HEK293 (cell line): ENCODE measurements around the gene EGFR.

Experiments used
- CTCF ChIA-PET: fragments of 350-600 bp; formaldehyde crosslinking; extraction: SDS; loops from one replicate; lab custom pipeline; 2021; ENCODE audit warnings: antibody characterized with exemption; lab: Yijun Ruan, JAX
- POLR2A ChIA-PET: fragments of 300-600 bp; formaldehyde crosslinking; extraction: SDS; loops from one replicate; lab custom pipeline; 2020; ENCODE audit warnings: antibody characterized with exemption, inconsistent platforms; lab: Yijun Ruan, JAX
- H3K27ac ChIP-seq: fragments of 200-500 bp; sonication (Bioruptor generic); 2 replicates; pipeline ENCODE4 v1.5.1; 2014; ENCODE audit warnings: low read depth, low read length, control low read depth, inconsistent platforms; ENCODE audit errors: extremely low read depth
- H3K36me3 ChIP-seq, 2 experiments: fragments of 200-500 bp in 1 of 2; sonication (Bioruptor generic) in 1 of 2; 1 replicate in 1 of 2; 2 replicates in 1 of 2; pipeline ENCODE4 v1.5.1; 2014 to 2017; ENCODE audit warnings: inconsistent platforms in 2 of 2, low read length in 2 of 2; ENCODE audit not compliant: control insufficient read depth in 2 of 2, insufficient read depth in 1 of 2
- H3K4me1 ChIP-seq: fragments of 200-500 bp; sonication (Bioruptor generic); 2 replicates; pipeline ENCODE4 v1.5.1; 2014; ENCODE audit warnings: mild to moderate bottlenecking, low read length, inconsistent platforms; ENCODE audit not compliant: control insufficient read depth, insufficient read depth
- H3K4me3 ChIP-seq: 2 replicates; pipeline ENCODE4 v1.5.1; 2011; ENCODE audit warnings: low read depth, mild to moderate bottlenecking, control low read depth, low read length, moderate library complexity
- H3K9me3 ChIP-seq: fragments of 200-500 bp; sonication (Bioruptor generic); 2 replicates; pipeline ENCODE4 v1.5.1; 2014; ENCODE audit warnings: low read depth, low read length, inconsistent platforms; ENCODE audit not compliant: control insufficient read depth, insufficient read depth
- FEZF1 ChIP-seq: fragments of 450-650 bp; formaldehyde crosslinking; IDR thresholded peaks from 2 replicates; pipeline ENCODE4 v1.5.1; 2016; ENCODE audit warnings: missing biosample characterization, missing genetic modification characterization
- ZBTB48 ChIP-seq: fragments of 450-650 bp; formaldehyde crosslinking; IDR thresholded peaks from 2 replicates; pipeline ENCODE4 v1.5.1; 2016; ENCODE audit warnings: missing biosample characterization, missing genetic modification characterization
- ZBTB7A ChIP-seq: fragments of 450-650 bp; formaldehyde crosslinking; IDR thresholded peaks from 2 replicates; pipeline ENCODE4 v1.5.1; 2016; ENCODE audit warnings: low read depth, missing biosample characterization, missing genetic modification characterization
- ZFP37 ChIP-seq: fragments of 450-650 bp; formaldehyde crosslinking; IDR thresholded peaks from 2 replicates; pipeline ENCODE4 v1.5.1; 2016; ENCODE audit warnings: missing biosample characterization, missing genetic modification characterization
- ZIC2 ChIP-seq: fragments of 450-650 bp; formaldehyde crosslinking; IDR thresholded peaks from 2 replicates; pipeline ENCODE4 v1.5.1; 2016; ENCODE audit warnings: missing biosample characterization, missing genetic modification characterization
- ZNF133 ChIP-seq: fragments of 450-650 bp; formaldehyde crosslinking; IDR thresholded peaks from 2 replicates; pipeline ENCODE4 v1.5.1; 2016; ENCODE audit warnings: missing biosample characterization, missing genetic modification characterization
- ZNF169 ChIP-seq: fragments of 450-650 bp; formaldehyde crosslinking; IDR thresholded peaks from 2 replicates; pipeline ENCODE4 v1.5.1; 2016; ENCODE audit warnings: missing biosample characterization, missing genetic modification characterization
- ZNF2 ChIP-seq: fragments of 450-650 bp; formaldehyde crosslinking; IDR thresholded peaks from 2 replicates; pipeline ENCODE4 v1.5.1; 2016; ENCODE audit warnings: missing biosample characterization, missing genetic modification characterization
- ZNF23 ChIP-seq: fragments of 450-650 bp; formaldehyde crosslinking; IDR thresholded peaks from 2 replicates; pipeline ENCODE4 v1.5.1; 2016; ENCODE audit warnings: missing biosample characterization, missing genetic modification characterization, borderline replicate concordance
- ZNF239 ChIP-seq: fragments of 450-650 bp; formaldehyde crosslinking; IDR thresholded peaks from 2 replicates; pipeline ENCODE4 v1.5.1; 2016; ENCODE audit warnings: missing biosample characterization, missing genetic modification characterization
- ZNF274 ChIP-seq, 2 experiments: fragments of 200-500 bp in 1 of 2; fragments of 450-650 bp in 1 of 2; sonication (Bioruptor generic) in 1 of 2; formaldehyde crosslinking in 1 of 2; IDR thresholded peaks; 2 replicates each; pipeline versions ENCODE4 v1.5.1 to v1.6.1; 2014 to 2016; ENCODE audit warnings: borderline replicate concordance in 1 of 2, inconsistent platforms in 1 of 2, low read length in 1 of 2, missing biosample characterization in 1 of 2, missing genetic modification characterization in 1 of 2
- ZNF426 ChIP-seq: fragments of 450-650 bp; formaldehyde crosslinking; IDR thresholded peaks from 2 replicates; pipeline ENCODE4 v1.5.1; 2017; ENCODE audit warnings: missing biosample characterization, missing genetic modification characterization, mild to moderate bottlenecking, inconsistent platforms, moderate library complexity
- ZNF585B ChIP-seq: fragments of 450-650 bp; formaldehyde crosslinking; IDR thresholded peaks from 2 replicates; pipeline ENCODE4 v1.5.1; 2016; ENCODE audit warnings: missing biosample characterization, missing genetic modification characterization
- ZNF610 ChIP-seq: fragments of 450-650 bp; formaldehyde crosslinking; IDR thresholded peaks from 2 replicates; pipeline ENCODE4 v1.5.1; 2016; ENCODE audit warnings: missing biosample characterization, missing genetic modification characterization, borderline replicate concordance
- ZNF621 ChIP-seq: fragments of 450-650 bp; formaldehyde crosslinking; IDR thresholded peaks from 2 replicates; pipeline ENCODE4 v1.5.1; 2017; ENCODE audit warnings: missing biosample characterization, missing genetic modification characterization
- TF ChIP-seq, protein P1 (sequence below): fragments of 450-650 bp; IDR thresholded peaks from 2 replicates; pipeline ENCODE4 v1.5.1; 2018; ENCODE audit warnings: missing biosample characterization, mild to moderate bottlenecking, missing genetic modification characterization
- TF ChIP-seq, protein P2 (sequence below): fragments of 450-650 bp; formaldehyde crosslinking; IDR thresholded peaks from 2 replicates; pipeline ENCODE4 v1.5.1; 2016; ENCODE audit warnings: missing biosample characterization, missing genetic modification characterization
- TF ChIP-seq, protein P3 (sequence below): fragments of 450-650 bp; formaldehyde crosslinking; IDR thresholded peaks from 2 replicates; pipeline ENCODE4 v1.5.1; 2017; ENCODE audit warnings: missing biosample characterization, missing genetic modification characterization
- TF ChIP-seq, protein P4 (sequence below): fragments of 450-650 bp; formaldehyde crosslinking; IDR thresholded peaks from 2 replicates; pipeline ENCODE4 v1.5.1; 2016; ENCODE audit warnings: missing biosample characterization, missing genetic modification characterization
- TF ChIP-seq, protein P5 (sequence below): fragments of 450-650 bp; formaldehyde crosslinking; IDR thresholded peaks from 2 replicates; pipeline ENCODE4 v1.5.1; 2016; ENCODE audit warnings: missing biosample characterization, missing genetic modification characterization
- TF ChIP-seq, protein P6 (sequence below): fragments of 450-650 bp; formaldehyde crosslinking; IDR thresholded peaks from 2 replicates; pipeline ENCODE4 v1.5.1; 2016; ENCODE audit warnings: missing biosample characterization, missing genetic modification characterization
- TF ChIP-seq, protein P7 (sequence below): fragments of 450-650 bp; formaldehyde crosslinking; IDR thresholded peaks from 2 replicates; pipeline ENCODE4 v1.5.1; 2016; ENCODE audit warnings: missing biosample characterization, missing genetic modification characterization
- TF ChIP-seq, protein P8 (sequence below): sonication (generic); formaldehyde crosslinking; IDR thresholded peaks from 2 replicates; pipeline ENCODE4 v1.8.1; 2022; ENCODE audit warnings: mild to moderate bottlenecking, moderate library complexity, missing genetic modification reagents

Gene EGFR

DNA sequence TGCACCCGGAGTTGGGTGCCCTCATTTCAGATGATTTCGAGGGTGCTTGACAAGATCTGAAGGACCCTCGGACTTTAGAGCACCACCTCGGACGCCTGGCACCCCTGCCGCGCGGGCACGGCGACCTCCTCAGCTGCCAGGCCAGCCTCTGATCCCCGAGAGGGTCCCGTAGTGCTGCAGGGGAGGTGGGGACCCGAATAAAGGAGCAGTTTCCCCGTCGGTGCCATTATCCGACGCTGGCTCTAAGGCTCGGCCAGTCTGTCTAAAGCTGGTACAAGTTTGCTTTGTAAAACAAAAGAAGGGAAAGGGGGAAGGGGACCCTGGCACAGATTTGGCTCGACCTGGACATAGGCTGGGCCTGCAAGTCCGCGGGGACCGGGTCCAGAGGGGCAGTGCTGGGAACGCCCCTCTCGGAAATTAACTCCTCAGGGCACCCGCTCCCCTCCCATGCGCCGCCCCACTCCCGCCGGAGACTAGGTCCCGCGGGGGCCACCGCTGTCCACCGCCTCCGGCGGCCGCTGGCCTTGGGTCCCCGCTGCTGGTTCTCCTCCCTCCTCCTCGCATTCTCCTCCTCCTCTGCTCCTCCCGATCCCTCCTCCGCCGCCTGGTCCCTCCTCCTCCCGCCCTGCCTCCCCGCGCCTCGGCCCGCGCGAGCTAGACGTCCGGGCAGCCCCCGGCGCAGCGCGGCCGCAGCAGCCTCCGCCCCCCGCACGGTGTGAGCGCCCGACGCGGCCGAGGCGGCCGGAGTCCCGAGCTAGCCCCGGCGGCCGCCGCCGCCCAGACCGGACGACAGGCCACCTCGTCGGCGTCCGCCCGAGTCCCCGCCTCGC is at the start of gene EGFR:
Gene EGFR, plus strand, starts transcription at position 657 of the 830 bp plus-strand sequence. CDS start 261 bp downstream, outside the sequence.
- H3K4me1 ChIP-seq, result peaks cover 3% of the 10 kb centered on the region; the same call in 1 of the 2 replicates
- peak within 1 kb of the TSS; percentile 68 for H3K4me3 ChIP-seq
- no peaks in the 10 kb centered on the region for H3K9me3 ChIP-seq
- ChIA-PET CTCF (interaction anchor here (0.5 to 1.0 kb wide), 2 partner anchors 105 to 237 kb away, joined by 3 read pairs; no protein-coding TSS in a partner anchor), POLR2A (interaction anchor here (1.4 kb wide), 1 partner anchor 47 kb away, joined by 3 read pairs; no protein-coding TSS in a partner anchor)
- H3K27ac ChIP-seq, result peak within 1 kb of the TSS; percentile 53; the same call in 1 of the 2 replicates
- no peaks in the 10 kb centered on the region for H3K36me3 ChIP-seq
- TF ChIP-seq, protein P1, sequence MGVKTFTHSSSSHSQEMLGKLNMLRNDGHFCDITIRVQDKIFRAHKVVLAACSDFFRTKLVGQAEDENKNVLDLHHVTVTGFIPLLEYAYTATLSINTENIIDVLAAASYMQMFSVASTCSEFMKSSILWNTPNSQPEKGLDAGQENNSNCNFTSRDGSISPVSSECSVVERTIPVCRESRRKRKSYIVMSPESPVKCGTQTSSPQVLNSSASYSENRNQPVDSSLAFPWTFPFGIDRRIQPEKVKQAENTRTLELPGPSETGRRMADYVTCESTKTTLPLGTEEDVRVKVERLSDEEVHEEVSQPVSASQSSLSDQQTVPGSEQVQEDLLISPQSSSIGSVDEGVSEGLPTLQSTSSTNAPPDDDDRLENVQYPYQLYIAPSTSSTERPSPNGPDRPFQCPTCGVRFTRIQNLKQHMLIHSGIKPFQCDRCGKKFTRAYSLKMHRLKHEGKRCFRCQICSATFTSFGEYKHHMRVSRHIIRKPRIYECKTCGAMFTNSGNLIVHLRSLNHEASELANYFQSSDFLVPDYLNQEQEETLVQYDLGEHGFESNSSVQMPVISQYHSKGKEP (tag by site-specific recombination), result no peak
- TF ChIP-seq, protein P2, sequence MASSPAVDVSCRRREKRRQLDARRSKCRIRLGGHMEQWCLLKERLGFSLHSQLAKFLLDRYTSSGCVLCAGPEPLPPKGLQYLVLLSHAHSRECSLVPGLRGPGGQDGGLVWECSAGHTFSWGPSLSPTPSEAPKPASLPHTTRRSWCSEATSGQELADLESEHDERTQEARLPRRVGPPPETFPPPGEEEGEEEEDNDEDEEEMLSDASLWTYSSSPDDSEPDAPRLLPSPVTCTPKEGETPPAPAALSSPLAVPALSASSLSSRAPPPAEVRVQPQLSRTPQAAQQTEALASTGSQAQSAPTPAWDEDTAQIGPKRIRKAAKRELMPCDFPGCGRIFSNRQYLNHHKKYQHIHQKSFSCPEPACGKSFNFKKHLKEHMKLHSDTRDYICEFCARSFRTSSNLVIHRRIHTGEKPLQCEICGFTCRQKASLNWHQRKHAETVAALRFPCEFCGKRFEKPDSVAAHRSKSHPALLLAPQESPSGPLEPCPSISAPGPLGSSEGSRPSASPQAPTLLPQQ (tag by site-specific recombination), result no peak
- TF ChIP-seq ZNF169 (tag by site-specific recombination) (no peak), ZNF2 (tag by site-specific recombination) (no peak), ZBTB48 (no peak), ZNF133 (tag by site-specific recombination) (no peak), FEZF1 (tag by site-specific recombination) (no peak), ZBTB7A (tag by site-specific recombination) (no peak), ZNF610 (tag by site-specific recombination) (no peak), ZNF585B (tag by site-specific recombination) (no peak), ZIC2 (tag by site-specific recombination) (peak; percentile 47; the same call in 1 of the 2 replicates), ZNF274 (IDR thresholded peaks at IDR 0.05; ENCODE audit: low read length) (no peak), ZNF274 (tag by site-specific recombination; IDR thresholded peaks at IDR 0.05; ENCODE audit: borderline replicate concordance) (no peak), ZNF426 (no peak), ZNF23 (no peak), ZNF239 (tag by site-specific recombination) (no peak), ZNF621 (tag by site-specific recombination) (no peak), ZFP37 (no peak)
- TF ChIP-seq, protein P3, sequence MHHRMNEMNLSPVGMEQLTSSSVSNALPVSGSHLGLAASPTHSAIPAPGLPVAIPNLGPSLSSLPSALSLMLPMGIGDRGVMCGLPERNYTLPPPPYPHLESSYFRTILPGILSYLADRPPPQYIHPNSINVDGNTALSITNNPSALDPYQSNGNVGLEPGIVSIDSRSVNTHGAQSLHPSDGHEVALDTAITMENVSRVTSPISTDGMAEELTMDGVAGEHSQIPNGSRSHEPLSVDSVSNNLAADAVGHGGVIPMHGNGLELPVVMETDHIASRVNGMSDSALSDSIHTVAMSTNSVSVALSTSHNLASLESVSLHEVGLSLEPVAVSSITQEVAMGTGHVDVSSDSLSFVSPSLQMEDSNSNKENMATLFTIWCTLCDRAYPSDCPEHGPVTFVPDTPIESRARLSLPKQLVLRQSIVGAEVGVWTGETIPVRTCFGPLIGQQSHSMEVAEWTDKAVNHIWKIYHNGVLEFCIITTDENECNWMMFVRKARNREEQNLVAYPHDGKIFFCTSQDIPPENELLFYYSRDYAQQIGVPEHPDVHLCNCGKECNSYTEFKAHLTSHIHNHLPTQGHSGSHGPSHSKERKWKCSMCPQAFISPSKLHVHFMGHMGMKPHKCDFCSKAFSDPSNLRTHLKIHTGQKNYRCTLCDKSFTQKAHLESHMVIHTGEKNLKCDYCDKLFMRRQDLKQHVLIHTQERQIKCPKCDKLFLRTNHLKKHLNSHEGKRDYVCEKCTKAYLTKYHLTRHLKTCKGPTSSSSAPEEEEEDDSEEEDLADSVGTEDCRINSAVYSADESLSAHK (tag by site-specific recombination), result no peak
- TF ChIP-seq, protein P4, sequence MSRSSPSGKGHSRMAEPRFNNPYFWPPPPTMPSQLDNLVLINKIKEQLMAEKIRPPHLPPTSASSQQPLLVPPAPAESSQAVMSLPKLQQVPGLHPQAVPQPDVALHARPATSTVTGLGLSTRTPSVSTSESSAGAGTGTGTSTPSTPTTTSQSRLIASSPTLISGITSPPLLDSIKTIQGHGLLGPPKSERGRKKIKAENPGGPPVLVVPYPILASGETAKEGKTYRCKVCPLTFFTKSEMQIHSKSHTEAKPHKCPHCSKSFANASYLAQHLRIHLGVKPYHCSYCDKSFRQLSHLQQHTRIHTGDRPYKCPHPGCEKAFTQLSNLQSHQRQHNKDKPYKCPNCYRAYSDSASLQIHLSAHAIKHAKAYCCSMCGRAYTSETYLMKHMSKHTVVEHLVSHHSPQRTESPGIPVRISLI (tag by site-specific recombination), result no peak
- TF ChIP-seq, protein P5, sequence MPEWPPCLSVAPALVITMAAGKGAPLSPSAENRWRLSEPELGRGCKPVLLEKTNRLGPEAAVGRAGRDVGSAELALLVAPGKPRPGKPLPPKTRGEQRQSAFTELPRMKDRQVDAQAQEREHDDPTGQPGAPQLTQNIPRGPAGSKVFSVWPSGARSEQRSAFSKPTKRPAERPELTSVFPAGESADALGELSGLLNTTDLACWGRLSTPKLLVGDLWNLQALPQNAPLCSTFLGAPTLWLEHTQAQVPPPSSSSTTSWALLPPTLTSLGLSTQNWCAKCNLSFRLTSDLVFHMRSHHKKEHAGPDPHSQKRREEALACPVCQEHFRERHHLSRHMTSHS (tag by site-specific recombination), result no peak
- TF ChIP-seq, protein P6, sequence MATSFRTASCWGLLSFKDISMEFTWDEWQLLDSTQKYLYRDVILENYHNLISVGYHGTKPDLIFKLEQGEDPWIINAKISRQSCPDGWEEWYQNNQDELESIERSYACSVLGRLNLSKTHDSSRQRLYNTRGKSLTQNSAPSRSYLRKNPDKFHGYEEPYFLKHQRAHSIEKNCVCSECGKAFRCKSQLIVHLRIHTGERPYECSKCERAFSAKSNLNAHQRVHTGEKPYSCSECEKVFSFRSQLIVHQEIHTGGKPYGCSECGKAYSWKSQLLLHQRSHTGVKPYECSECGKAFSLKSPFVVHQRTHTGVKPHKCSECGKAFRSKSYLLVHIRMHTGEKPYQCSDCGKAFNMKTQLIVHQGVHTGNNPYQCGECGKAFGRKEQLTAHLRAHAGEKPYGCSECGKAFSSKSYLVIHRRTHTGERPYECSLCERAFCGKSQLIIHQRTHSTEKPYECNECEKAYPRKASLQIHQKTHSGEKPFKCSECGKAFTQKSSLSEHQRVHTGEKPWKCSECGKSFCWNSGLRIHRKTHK, result no peak
- TF ChIP-seq, protein P7, sequence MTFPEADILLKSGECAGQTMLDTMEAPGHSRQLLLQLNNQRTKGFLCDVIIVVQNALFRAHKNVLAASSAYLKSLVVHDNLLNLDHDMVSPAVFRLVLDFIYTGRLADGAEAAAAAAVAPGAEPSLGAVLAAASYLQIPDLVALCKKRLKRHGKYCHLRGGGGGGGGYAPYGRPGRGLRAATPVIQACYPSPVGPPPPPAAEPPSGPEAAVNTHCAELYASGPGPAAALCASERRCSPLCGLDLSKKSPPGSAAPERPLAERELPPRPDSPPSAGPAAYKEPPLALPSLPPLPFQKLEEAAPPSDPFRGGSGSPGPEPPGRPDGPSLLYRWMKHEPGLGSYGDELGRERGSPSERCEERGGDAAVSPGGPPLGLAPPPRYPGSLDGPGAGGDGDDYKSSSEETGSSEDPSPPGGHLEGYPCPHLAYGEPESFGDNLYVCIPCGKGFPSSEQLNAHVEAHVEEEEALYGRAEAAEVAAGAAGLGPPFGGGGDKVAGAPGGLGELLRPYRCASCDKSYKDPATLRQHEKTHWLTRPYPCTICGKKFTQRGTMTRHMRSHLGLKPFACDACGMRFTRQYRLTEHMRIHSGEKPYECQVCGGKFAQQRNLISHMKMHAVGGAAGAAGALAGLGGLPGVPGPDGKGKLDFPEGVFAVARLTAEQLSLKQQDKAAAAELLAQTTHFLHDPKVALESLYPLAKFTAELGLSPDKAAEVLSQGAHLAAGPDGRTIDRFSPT, result no peak
- TF ChIP-seq, protein P8, sequence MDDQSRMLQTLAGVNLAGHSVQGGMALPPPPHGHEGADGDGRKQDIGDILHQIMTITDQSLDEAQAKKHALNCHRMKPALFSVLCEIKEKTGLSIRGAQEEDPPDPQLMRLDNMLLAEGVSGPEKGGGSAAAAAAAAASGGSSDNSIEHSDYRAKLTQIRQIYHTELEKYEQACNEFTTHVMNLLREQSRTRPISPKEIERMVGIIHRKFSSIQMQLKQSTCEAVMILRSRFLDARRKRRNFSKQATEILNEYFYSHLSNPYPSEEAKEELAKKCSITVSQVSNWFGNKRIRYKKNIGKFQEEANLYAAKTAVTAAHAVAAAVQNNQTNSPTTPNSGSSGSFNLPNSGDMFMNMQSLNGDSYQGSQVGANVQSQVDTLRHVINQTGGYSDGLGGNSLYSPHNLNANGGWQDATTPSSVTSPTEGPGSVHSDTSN (CRISPR knock-in tag), result 0 out of 2 replicates have a peak, but pooled peaks have one; percentile 37
